NCI-H510A (cell line): ENCODE measurements around the gene PCCA.
"Not testable (repeated sequence)": the region's sequence is repeated elsewhere in the genome, so short reads cannot be mapped to it uniquely, and the experiment has no call there.

Source experiments
- DNase-seq: peaks from one replicate; lab custom pipeline; 2025; lab: John Stamatoyannopoulos, UW

Gene PCCA

DNA sequence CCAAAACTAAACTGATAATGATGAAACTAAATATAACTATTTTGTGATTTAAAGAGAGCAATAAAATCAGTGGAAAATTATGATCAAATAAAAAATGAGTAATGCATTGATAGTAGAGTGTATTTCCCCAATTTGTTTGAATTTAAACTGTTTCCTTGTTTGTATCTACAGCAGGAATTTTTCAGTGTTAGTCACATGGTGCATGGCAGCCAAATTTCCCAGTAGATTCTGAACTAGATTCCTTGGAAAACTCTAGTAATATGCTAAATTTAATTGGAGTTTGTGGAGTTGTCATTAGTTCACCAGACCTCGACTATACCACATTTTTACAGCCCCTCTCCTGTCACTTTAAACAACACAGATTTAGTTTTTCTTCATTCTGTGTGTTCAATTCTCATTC lies 156.2 kb downstream of the PCCA start:
- DNase-seq: no peak

DNA sequence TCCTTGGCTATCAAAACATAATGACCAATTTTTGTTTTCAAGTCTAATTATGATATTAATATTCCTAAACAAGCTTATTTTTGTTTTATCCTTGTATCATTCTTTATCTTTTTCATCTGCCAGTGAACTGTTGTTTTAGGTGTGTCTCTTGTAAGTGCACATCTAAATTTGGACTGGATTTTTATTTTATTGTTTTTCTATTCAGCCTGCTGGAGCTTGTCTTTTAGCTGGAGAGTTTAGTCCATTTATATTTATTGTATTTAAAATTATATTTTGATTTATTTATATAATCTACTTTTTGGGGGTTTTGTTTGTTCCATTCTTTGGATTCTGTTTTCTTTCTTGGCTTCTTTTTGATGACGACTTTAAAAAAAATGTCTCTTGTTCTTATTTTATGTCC lies 159.0 kb downstream of the PCCA start:
- no peak for DNase-seq

- DNase-seq: no peak
These were observed 165.1 kb downstream of the PCCA start for GRCh38 chr13:100254002-100254401.

GRCh38 chr13:100262404-100262803 lies 173.5 kb downstream of the PCCA start:
- no peak for DNase-seq

GRCh38 chr13:100266026-100266425 lies 177.1 kb downstream of the PCCA start:
- no peak for DNase-seq

- no peak for DNase-seq
These were observed 180.9 kb downstream of the PCCA start for GRCh38 chr13:100269837-100270236.

DNA sequence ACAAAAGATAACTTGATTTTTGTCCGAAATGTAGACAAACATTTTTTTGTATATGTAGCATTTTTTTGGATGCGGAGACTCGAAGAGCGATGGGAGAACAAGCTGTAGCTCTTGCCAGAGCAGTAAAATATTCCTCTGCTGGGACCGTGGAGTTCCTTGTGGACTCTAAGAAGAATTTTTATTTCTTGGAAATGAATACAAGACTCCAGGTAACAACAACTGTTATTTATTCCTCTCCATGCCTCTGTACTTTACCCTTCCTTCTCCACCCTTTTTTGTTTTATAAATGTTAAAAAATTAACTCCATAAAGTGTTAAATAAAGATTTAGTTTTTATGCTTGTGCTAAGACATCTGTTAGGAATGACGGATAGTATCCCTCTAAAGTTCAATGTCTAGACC lies 184.2 kb downstream of the PCCA start:
- DNase-seq: no peak

GRCh38 chr13:100273552-100273951 lies 184.7 kb downstream of the PCCA start:
- no peak for DNase-seq

DNA sequence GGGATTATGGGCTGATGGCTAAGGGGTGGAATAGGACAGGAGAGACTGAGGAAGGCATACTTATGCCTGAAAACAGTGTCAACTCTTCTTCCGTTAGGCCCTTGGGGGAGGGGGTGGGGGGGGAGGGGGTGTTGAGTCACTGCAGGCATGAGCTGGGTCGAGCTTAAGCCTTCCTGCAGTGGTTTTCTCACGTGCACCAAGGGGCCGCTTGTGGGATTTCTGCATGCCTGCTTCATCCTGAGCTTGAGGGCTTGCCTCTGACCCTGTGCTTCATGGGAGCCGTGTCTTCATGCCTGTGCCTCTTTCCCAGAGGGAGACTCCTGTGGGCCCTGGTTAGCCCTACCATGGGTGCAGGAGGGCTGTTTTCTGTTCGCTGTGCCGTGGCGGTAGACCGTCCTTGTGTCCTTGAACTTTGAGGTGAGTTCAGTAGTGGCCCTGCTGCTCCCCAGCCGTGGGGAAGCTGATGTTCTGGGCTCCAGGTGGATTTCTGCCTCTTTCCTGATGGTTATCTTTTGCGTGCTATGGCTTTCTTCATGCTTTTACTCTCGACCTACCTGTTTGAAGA lies 186.1 kb downstream of the PCCA start:
- DNase-seq: no peak

GRCh38 chr13:100275746-100276145 lies 186.9 kb downstream of the PCCA start:
- DNase-seq: no peak

DNA sequence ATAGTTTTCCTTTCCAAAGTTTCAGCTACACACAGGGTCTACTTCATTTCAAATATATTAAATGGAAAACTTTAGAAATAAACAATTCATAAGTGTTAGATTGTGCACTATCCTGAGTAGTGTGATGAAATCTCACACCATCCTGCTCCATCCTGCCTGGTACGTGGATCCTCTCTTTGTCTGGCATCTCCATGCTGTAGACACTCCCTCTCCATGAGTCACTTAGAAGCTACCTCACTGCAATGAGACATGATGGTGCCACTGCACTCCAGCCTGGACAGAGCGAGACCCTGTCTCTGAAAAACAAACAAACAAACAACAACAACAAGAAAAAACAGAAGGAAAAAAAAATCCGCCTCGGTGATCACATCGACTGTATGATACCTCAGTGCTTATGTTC lies 191.8 kb downstream of the PCCA start:
- DNase-seq: no peak

GRCh38 chr13:100282306-100282705 lies 193.4 kb downstream of the PCCA start:
- DNase-seq: not testable (repeated sequence)

- no peak for DNase-seq
These were observed 201.4 kb downstream of the PCCA start for GRCh38 chr13:100290165-100290801.

- DNase-seq: no peak
These were observed 202.7 kb downstream of the PCCA start for GRCh38 chr13:100291624-100292023.

DNA sequence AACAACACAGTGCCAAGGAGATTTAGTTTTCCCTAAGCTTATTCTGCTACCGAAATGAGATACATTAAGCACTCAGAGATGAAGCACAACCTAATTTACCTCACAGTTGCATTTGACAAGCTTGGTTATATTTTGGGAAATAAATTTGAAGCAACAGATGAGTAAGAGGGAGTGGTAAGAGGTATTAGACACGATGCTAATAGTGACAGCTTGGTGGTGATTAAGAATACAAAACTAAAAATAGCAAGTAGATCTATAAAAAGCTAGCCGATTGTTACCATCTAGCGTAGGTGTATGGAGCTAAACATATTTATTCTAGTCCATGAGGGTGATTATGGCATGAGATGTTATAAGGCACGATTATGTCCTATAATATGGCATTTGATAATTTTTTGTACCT lies 208.5 kb downstream of the PCCA start:
- no peak for DNase-seq

DNA sequence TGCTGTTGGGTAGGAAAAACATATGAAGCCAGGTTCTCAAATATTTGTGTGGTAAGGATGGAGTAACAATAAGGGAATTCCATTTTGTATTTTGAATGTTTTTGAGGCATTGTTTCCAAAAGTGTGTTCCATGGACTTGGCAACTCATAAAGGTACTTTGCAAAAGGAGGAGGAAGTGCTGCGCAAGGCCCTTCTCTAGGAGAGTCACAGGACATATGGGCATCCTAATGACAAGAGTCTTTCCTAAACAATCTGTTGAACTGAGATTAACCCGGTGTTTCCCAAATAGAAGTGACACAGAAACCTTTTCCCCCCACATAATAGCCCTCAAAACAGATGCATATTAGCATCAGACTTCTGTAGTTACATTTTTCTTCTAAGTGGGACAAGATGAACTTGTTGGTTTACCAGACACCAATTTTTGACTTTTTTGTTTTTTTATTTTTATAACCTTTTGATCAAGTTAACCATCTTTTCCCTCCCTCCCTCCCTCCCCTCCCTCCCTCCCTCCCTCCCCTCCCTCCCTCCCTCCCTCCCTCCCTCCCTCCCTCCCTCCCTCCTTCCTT lies 209.3 kb downstream of the PCCA start:
- no peak for DNase-seq

GRCh38 chr13:100298691-100299090 lies 209.8 kb downstream of the PCCA start:
- no peak for DNase-seq

DNA sequence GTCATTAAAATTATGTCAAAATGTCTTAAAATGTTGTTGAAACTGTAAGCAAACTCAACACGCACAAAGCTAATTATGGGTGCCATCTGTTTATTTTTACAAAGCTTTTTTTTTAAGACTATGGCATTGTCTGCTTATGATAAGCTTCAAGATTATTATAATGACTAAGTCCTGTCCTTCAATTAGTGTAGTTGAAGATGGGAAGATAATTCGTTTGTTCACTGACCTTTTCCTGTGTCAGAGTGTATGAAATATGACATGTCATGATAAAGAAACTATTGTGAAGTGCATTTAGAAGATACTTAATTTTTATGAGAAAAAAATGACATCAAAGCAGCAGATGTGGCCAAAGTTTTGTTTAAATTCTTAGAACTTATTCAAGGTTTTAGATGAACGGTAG lies 211.3 kb downstream of the PCCA start:
- no peak for DNase-seq

- no peak for DNase-seq
These were observed 211.8 kb downstream of the PCCA start for GRCh38 chr13:100300708-100301107.

- no peak for DNase-seq
These were observed 212.5 kb downstream of the PCCA start for GRCh38 chr13:100301418-100301817.

GRCh38 chr13:100302391-100302790 lies 213.5 kb downstream of the PCCA start:
- DNase-seq: no peak

- no peak for DNase-seq
These were observed 215.3 kb downstream of the PCCA start for GRCh38 chr13:100304229-100304628.

DNA sequence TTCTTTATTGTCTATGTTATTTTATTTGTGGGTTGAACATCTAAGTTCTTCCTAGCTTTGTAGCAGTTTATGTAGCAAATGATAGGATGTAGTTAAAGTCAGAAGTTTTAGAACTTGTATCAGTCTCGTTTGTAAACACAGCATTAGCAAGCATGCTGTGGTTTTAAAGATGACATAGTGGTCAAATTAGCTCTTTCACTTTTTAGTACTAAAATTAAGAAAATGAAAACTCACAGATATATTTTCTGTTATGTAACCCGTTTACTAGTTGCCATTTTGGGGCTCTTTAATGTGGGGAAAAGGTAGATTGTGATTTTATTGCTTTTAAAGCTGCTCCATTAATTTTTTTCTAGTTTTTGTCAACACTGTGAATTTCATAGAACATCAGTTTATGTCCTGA lies 216.5 kb downstream of the PCCA start:
- no peak for DNase-seq

DNA sequence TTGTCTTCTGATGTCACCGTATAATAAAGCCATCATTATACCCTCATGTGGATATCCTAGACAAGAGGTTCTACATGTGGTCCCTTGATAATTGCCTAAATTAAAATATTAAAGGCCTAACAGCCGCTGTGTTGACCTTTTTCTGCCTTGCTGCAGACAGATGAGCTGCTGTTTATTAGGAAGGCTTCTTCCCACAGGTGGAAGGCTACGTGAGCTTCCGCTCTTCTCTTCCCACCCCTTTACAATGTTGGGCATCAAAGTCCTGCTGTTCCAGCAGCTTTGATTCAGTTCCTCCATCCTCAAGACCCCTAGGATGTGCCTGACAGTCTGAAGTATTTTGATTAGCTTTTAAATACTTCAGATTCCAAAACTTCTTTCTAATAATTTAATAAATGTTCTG lies 217.1 kb downstream of the PCCA start:
- no peak for DNase-seq
